ENCODE results near the gene ZNF189. TPM values are rescaled to one million over a fixed set of nuclear protein-coding genes. Genes with fewer than 3 reads are reported as not detected.

ZNF189 gene
- total and polyA plus RNA-seq, 12 donors, result 17.8 to 86.8 (median 35.1) TPM

- H3K27ac ChIP-seq, result peak overlapping the region; percentile 45 to 86 (median 81)
- intact Hi-C loops (cut with DNase I), result no loop called here
- no peaks in the 10 kb centered on the region for H3K9me3 ChIP-seq (replicated peaks in 1 of 3)
- peaks cover 0 to 23% of the 10 kb centered on the region in 2 donors for H3K4me1 ChIP-seq (replicated peaks in 1 of 2)
- 26 to 37% (median 30%) methylated on average over 5 of the region's 5 CpGs for WGBS, 4 donors
- H3K36me3 ChIP-seq (replicated peaks in 1 of 2), result no peaks in the 10 kb centered on the region
- DNase-seq, result peak in 1 of 7 donors; percentile 41
- peak overlapping the region in 2 of 4 donors; percentile 4 to 7 for H3K4me3 ChIP-seq
- peak in 1 of 2 donors; percentile 31 for TF ChIP-seq POLR2A (IDR thresholded peaks at IDR 0.05)
- no peak for TF ChIP-seq CTCF (IDR thresholded peaks at IDR 0.05)
- no peaks in the 10 kb centered on the region for H3K27me3 ChIP-seq
Observed at GRCh38 chr9:101445353-101446029, 46.8 kb downstream of the ZNF189 start.

- intact Hi-C loops (cut with DNase I), result no loop called here
Observed at GRCh38 chr9:101446732-101447131, 48.1 kb downstream of the ZNF189 start.

GRCh38 chr9:101448680-101449070, 50.0 kb downstream of the ZNF189 start:
- Histone ChIP-seq H3K4me1 (replicated peaks in 1 of 2) (peaks cover 0 to 23% of the 10 kb centered on the region in 2 donors), H3K4me3 (no peak overlapping the region), H3K27me3 (no peaks in the 10 kb centered on the region), H3K27ac (peak overlapping the region in 3 of 5 donors; percentile 40 to 89 (median 88)), H3K9me3 (replicated peaks in 1 of 3) (no peaks in the 10 kb centered on the region), H3K36me3 (replicated peaks in 1 of 2) (no peaks in the 10 kb centered on the region)
- 46 to 55% (median 52%) methylated on average over 4 of the region's 4 CpGs for WGBS, 4 donors
- intact Hi-C loops (cut with DNase I), result no loop called here
- no peak for TF ChIP-seq POLR2A (IDR thresholded peaks at IDR 0.05)
- TF ChIP-seq CTCF (IDR thresholded peaks at IDR 0.05), result no peak
- no peak for DNase-seq

More at GRCh38 chr9:101446732-101447131, 48.1 kb downstream of the ZNF189 start:
- Histone ChIP-seq H3K9me3 (replicated peaks in 1 of 3) (no peaks in the 10 kb centered on the region), H3K4me3 (no peak overlapping the region), H3K27me3 (no peaks in the 10 kb centered on the region), H3K27ac (no peak overlapping the region), H3K36me3 (replicated peaks in 1 of 2) (no peaks in the 10 kb centered on the region), H3K4me1 (replicated peaks in 1 of 2) (peaks cover 0 to 23% of the 10 kb centered on the region in 2 donors)
- no peak for DNase-seq
- TF ChIP-seq POLR2A (IDR thresholded peaks at IDR 0.05), result no peak
- no peak for TF ChIP-seq CTCF (IDR thresholded peaks at IDR 0.05)

- Histone ChIP-seq H3K27ac (peak overlapping the region; percentile 40 to 89 (median 87)), H3K36me3 (replicated peaks in 1 of 2) (no peaks in the 10 kb centered on the region), H3K4me3 (peak overlapping the region in 3 of 4 donors; percentile 4 to 71 (median 52)), H3K4me1 (replicated peaks in 1 of 2) (peaks cover 0 to 28% of the 10 kb centered on the region in 2 donors), H3K9me3 (replicated peaks in 1 of 3) (no peaks in the 10 kb centered on the region), H3K27me3 (no peaks in the 10 kb centered on the region)
- intact Hi-C loops (cut with DNase I), result no loop called here
- peak; percentile 83 to 94 (median 89) for DNase-seq
- 1 to 2% (median 2%) methylated on average over 18 to 40 of the region's 40 CpGs for WGBS, 4 donors
- TF ChIP-seq CTCF (IDR thresholded peaks at IDR 0.05) (peak; percentile 56 to 78 (median 66)), POLR2A (IDR thresholded peaks at IDR 0.05) (peak in 1 of 2 donors; percentile 76)
Observed at GRCh38 chr9:101449071-101449721, 50.5 kb downstream of the ZNF189 start.

Data from adrenal gland (tissue), 12 donors.